Measurements from ENCODE around the gene HSF2.

- TF ChIP-seq CTCF (IDR thresholded peaks at IDR 0.05) (no peak), POLR2A (IDR thresholded peaks at IDR 0.05) (no peak)
Observed at GRCh38 chr6:122352981-122353664, 46.3 kb upstream of the HSF2 start.

All from heart left ventricle (tissue), 13 donors.